ENCODE measurements around the gene TNFSF10.

The TNFSF10 gene

DNA sequence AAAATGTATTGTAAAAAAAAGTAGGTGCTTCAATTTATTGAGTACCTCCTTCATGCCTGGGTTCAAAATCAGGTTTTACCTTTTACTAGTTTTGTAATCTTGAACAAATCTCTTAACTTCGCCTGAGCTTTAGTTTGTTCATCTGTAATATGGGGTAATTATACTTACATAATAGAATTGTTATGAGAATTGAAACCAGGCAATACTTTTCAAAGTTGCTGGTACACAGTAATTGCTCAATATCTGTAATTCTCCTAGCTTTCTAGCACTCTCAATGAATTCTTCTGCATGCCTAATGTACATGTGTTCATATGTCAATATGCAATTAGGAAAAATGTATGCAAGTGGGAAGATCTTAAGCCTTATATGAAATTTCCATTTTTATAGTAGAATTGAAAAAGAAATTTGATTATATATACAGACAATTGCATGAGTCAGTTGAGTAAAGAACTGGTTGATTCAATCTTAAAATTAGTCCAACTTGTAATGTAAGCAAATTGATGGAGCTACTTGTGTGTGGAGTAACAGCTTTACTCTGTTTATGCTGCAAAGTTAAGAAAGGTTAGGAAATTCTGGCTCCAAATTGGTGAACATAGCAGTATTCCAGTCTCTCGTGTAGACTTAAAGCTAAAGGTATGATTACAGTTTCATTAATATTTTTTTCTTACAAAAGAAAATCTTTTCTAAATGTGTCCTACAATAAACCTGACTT is 4.1 kb downstream of the TNFSF10 start:
- TF ChIP-seq, protein P1, sequence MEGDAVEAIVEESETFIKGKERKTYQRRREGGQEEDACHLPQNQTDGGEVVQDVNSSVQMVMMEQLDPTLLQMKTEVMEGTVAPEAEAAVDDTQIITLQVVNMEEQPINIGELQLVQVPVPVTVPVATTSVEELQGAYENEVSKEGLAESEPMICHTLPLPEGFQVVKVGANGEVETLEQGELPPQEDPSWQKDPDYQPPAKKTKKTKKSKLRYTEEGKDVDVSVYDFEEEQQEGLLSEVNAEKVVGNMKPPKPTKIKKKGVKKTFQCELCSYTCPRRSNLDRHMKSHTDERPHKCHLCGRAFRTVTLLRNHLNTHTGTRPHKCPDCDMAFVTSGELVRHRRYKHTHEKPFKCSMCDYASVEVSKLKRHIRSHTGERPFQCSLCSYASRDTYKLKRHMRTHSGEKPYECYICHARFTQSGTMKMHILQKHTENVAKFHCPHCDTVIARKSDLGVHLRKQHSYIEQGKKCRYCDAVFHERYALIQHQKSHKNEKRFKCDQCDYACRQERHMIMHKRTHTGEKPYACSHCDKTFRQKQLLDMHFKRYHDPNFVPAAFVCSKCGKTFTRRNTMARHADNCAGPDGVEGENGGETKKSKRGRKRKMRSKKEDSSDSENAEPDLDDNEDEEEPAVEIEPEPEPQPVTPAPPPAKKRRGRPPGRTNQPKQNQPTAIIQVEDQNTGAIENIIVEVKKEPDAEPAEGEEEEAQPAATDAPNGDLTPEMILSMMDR (IDR thresholded peaks at IDR 0.05; ENCODE audit: insufficient read depth, low read length, poor library complexity, severe bottlenecking): no peak
- Histone ChIP-seq H3K4me3 (replicated peaks; ENCODE audit: low read depth, low read length) (no peak overlapping the region), H3K27me3 (replicated peaks; ENCODE audit: control insufficient read depth, insufficient read depth, low read length) (no peaks in the 10 kb centered on the region), H3K36me3 (ENCODE audit: control insufficient read depth, insufficient read depth, low read length) (no peaks in the 10 kb centered on the region; the same call in 1 of the 2 replicates)
- DNase-seq (ENCODE audit: extremely low read depth, insufficient read length): no peak

GRCh38 chr3:172517859-172518466 is 5.3 kb downstream of the TNFSF10 start:
- no peak for DNase-seq (ENCODE audit: extremely low read depth, insufficient read length)
- Histone ChIP-seq H3K36me3 (ENCODE audit: control insufficient read depth, insufficient read depth, low read length) (no peaks in the 10 kb centered on the region; the same call in 1 of the 2 replicates), H3K27me3 (replicated peaks; ENCODE audit: control insufficient read depth, insufficient read depth, low read length) (no peaks in the 10 kb centered on the region), H3K4me3 (replicated peaks; ENCODE audit: low read depth, low read length) (no peak overlapping the region)
- TF ChIP-seq, protein P1 (IDR thresholded peaks at IDR 0.05; ENCODE audit: insufficient read depth, low read length, poor library complexity, severe bottlenecking): no peak

DNA sequence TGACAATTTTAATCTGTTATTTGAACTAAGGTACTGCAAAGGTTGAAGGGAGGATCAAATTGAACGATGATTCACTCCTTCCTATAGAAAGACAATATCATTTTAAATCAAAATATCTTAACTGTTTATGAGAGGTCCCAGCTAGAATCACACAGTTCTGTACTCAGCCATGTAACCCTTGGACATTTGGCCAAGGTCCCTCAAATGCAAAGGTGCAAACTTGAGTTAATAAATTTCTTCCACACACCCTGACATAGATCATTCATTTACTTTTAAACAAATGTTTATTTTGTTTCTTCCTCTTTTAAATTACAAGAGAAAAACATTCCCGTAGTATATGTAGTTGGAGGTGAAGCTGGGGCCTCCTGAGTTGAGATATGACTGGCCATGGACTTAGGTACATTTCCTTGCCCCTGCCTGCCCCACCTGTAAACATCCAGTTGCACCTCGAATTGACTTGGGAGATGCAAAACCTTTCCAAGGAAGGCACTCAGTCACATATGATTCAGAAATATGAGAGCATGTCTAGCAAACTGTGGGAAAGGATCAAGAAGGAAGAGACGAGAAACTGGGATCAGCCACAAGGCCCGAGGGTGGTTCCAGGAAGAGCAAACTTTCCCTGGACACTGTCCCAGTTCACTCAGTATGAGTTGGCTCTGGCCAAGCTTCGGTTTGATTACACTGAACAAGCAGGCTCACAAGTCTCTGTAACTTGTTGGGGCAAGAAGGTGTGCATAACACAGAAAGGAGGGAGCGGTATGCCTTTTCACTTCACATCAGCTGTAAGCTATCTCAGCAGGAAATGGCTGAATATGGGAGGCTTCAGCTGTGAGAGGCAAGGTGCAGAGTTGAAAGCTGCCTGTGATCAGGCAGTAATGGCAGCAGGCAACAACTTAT is 6.7 kb downstream of the TNFSF10 start:
- TF ChIP-seq, protein P1 (IDR thresholded peaks at IDR 0.05; ENCODE audit: insufficient read depth, low read length, poor library complexity, severe bottlenecking): no peak
- no peaks in the 10 kb centered on the region for H3K27me3 ChIP-seq (replicated peaks; ENCODE audit: control insufficient read depth, insufficient read depth, low read length)
- no peaks in the 10 kb centered on the region; the same call in none of the 2 replicates for H3K36me3 ChIP-seq (ENCODE audit: control insufficient read depth, insufficient read depth, low read length)
- DNase-seq (ENCODE audit: extremely low read depth, insufficient read length): no peak
- H3K4me3 ChIP-seq (replicated peaks; ENCODE audit: low read depth, low read length): no peak overlapping the region

DNA sequence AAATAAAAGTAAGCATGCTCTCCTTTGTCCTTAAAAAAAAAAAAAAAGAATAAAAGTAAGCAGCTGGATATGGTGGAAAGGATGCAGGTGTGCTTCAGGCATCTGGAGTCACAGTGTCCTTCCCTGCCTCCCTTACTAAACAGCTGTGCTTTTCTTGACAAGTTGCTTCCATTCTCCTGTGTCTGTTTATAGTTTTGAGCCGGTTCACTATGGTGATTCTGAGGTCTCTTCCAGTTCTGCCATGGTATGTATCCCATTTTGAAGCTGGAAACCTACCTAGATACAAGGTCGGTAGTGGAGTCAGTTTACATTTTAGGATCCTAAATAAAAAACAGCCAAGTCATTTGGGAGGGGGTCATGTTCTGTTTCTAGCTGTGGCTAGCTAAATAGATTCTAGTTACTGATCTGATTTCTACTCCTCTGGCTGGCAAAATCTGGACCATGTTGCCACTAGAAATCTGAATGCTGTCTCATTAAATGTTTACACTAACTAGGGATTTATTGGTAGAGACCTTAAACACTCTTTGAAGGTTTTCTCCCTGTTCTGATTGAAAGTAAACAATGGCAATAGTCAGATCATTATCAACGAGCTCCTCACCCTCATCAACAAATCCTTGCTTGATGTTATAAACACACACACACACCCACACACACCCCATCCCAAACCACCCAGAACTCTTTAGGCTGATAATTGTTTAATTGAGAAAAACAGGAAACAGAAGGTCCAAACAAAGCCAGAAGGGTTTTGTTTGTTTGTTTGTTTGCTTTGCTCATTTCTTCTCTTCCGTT is 7.9 kb downstream of the TNFSF10 start:
- Histone ChIP-seq H3K36me3 (ENCODE audit: control insufficient read depth, insufficient read depth, low read length) (no peaks in the 10 kb centered on the region; the same call in none of the 2 replicates), H3K4me3 (replicated peaks; ENCODE audit: low read depth, low read length) (no peak overlapping the region), H3K27me3 (replicated peaks; ENCODE audit: control insufficient read depth, insufficient read depth, low read length) (no peaks in the 10 kb centered on the region)
- TF ChIP-seq, protein P1 (IDR thresholded peaks at IDR 0.05; ENCODE audit: insufficient read depth, low read length, poor library complexity, severe bottlenecking): no peak
- DNase-seq (ENCODE audit: extremely low read depth, insufficient read length): no peak

DNA sequence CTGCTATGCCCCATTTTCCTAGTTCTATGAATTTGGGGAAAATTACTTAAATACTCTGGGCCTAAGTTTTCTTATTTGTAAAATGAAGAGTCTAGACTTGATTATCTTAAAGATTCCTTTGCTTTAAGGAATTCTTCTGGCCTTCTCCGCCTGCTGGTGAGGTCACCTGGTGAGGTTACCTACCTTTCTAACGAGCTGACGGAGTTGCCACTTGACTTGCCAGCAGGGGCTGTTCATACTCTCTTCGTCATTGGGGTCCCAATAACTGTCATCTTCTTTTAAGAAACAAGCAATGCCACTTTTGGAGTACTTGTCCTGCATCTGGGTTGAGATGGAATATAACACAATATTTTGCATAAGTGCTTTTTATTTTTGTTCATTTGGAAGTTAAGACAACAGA is 8.6 kb downstream of the TNFSF10 start:
- TF ChIP-seq, protein P1 (IDR thresholded peaks at IDR 0.05; ENCODE audit: insufficient read depth, low read length, poor library complexity, severe bottlenecking): no peak
- Histone ChIP-seq H3K4me3 (replicated peaks; ENCODE audit: low read depth, low read length) (no peak overlapping the region), H3K36me3 (ENCODE audit: control insufficient read depth, insufficient read depth, low read length) (no peaks in the 10 kb centered on the region; the same call in none of the 2 replicates), H3K27me3 (replicated peaks; ENCODE audit: control insufficient read depth, insufficient read depth, low read length) (no peaks in the 10 kb centered on the region)
- no peak for DNase-seq (ENCODE audit: extremely low read depth, insufficient read length)
